ENCODE measurements around the gene HSPB3.

The HSPB3 gene

GRCh38 chr5:54445691-54446378 is 9.7 kb upstream of the HSPB3 start:
- TF ChIP-seq CTCF (IDR thresholded peaks at IDR 0.05; ENCODE audit: extremely low read depth, missing control alignments): no peak
- no peak for DNase-seq (ENCODE audit: low spot score)

DNA sequence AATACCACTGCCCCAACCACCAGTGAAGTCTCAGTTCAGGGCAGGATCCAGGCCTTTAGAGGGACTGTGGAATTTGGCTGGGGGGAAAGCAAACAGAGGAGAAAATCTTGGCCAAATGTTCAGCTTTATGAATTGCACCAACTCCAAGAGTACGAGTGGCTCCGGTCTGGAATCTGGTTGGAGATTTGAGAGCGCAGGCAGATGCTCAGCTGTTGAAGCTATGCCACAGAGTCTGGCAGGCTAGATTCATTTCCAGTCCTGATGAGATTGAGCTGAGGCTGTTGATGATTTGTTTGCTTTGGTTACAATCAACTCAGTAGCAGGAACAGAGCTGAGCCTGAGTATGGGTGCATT is 9.1 kb upstream of the HSPB3 start:
- no peak for TF ChIP-seq CTCF (IDR thresholded peaks at IDR 0.05; ENCODE audit: extremely low read depth, missing control alignments)
- no peak for DNase-seq (ENCODE audit: low spot score)

GRCh38 chr5:54449923-54450322 is 5.6 kb upstream of the HSPB3 start:
- no peak for DNase-seq (ENCODE audit: low spot score)
- no peak for TF ChIP-seq CTCF (IDR thresholded peaks at IDR 0.05; ENCODE audit: extremely low read depth, missing control alignments)

- no peak for TF ChIP-seq CTCF (IDR thresholded peaks at IDR 0.05; ENCODE audit: extremely low read depth, missing control alignments)
Measured at GRCh38 chr5:54450542-54450941, 5.0 kb upstream of the HSPB3 start.

DNA sequence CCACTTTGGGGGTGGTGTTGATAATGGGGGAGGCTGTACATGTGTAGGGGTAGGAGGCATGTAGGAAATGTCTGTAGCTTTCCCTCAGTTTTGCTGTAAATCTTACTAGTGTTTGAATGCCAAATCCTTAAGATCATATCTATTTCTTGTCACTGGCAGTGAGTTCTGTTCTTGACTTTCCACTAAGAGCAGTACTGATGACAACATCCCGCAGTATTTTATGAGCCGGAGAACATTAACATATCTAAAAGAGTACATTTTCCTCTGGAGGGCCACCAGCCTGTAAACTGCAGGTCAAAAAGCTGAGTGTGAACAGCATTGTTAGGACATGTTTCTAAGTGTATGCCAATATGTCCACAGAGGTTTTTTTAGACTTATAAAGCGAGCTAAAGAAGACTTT is 2.5 kb upstream of the HSPB3 start:
- TF ChIP-seq CTCF (IDR thresholded peaks at IDR 0.05; ENCODE audit: extremely low read depth, missing control alignments): no peak
- no peak for DNase-seq (ENCODE audit: low spot score)

More at GRCh38 chr5:54450542-54450941, 5.0 kb upstream of the HSPB3 start:
- no peak for DNase-seq (ENCODE audit: low spot score)

- DNase-seq (ENCODE audit: low spot score): no peak
- TF ChIP-seq CTCF (IDR thresholded peaks at IDR 0.05; ENCODE audit: extremely low read depth, missing control alignments): no peak
Measured at GRCh38 chr5:54454602-54455001, 897 bp upstream of the HSPB3 start.

- no peak for TF ChIP-seq CTCF (IDR thresholded peaks at IDR 0.05; ENCODE audit: extremely low read depth, missing control alignments)
- no peak for DNase-seq (ENCODE audit: low spot score)
Measured at GRCh38 chr5:54457094-54457862, 1.8 kb downstream of the HSPB3 start.

Measured in GM20000 (cell line).